ENCODE results near the gene S100P.

Gene S100P

DNA sequence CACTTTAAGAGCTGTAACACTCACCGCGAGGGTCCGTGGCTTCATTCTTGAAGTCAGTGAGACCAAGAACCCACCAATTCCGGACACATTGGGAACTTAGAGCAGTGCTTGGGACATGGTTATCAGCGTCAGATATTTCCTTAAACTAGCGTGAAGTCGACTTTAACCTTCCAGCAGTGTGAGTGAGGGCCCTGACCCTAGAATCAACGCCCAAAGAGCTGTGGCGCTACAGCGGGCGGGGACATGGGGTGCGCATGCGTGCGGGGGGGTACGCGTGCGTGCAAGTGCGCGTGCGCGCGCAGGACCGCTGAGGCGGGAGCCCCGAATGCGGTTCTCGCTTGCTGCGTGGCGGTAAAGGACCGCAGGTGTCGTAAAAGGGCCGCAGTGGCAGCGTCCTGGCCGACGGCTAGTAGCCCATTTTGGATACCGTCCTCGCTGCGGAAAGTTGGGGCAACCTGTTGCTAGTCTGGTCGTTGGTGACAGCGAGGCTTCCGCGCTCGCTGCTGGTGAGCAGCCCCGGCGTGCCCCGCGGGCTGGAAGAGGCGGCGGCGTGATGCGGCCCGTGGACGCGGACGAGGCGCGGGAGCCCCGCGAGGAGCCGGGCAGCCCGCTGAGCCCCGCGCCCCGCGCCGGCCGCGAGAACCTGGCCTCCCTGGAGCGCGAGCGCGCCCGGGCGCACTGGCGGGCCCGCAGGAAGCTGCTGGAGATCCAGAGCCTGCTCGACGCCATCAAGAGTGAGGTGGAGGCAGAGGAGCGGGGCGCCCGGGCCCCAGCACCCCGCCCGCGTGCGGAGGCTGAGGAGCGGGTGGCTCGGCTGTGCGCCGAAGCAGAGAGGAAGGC, 19.8 kb upstream of the S100P start:
- DNase-seq = peak; percentile 77 to 90

DNA sequence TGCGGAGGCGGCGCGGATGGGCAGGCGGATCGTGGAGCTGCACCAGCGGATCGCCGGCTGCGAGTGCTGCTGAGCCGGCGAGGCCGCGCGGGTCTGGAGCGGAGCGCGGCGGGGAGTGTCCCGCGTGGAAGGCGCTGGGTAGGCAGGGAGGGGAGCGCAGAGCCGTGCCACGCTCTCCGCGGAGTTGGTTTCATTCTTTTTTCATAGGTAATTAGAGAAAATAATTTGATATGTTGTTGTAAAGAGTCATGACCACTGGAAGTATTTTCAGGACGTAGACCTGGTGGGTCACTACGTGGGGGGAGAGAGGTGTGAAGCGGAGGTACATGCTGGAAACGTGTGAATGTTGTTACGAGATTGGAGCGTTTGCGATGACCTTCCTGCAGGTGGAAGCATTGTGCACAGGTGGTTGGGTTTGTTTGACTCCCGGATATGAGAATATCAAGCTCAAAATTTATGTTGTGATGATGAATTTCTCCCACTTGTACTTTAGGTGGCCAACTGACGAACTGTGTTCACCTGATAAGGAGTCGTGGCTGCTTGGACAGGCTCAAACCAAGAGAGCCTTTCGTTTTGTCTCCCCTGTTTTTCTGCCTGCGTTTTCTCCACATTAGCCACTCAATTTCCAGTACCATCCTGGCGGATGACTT, 19.1 kb upstream of the S100P start:
- DNase-seq = peak; percentile 30 to 35

DNA sequence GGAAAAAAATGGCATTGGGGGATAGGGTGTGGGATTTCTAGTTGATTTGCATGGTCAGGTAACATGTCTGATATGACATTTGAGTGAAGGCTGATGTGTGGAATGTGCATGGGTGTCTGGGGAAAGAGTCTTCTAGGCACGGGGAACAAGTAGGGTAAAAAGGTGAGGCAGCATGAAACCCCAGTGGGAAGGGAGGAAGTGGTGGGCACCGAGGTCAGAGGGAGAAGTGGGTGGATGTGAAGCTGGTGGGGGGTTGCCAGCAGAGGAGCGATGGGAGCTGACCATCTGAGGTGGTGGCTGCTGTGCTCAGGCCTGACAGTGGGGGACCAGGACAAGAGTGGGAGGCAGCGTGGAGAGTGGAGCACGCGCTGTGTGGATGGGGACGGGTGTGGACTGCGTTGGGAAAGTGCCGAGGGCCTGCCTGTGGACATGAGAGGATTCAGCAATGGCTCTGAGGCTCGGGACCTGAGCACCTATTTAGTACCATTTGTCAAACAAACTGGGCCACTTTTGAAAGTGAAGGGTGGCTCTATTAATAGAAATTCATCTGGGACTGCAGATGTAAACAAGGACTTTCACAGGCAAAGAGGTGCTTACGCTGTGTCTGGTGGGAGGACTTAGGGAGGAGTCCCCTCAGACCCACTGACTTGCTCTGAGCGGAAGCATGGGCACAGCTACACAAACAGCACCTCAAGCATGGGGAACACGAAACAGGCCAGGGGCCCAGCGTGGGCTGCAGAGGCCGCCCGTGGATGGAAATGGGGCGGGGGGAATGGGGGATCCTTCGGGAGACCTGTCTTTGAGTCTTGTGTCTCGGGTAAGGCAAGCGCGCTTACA, 16.7 kb upstream of the S100P start:
- DNase-seq = no peak

DNA sequence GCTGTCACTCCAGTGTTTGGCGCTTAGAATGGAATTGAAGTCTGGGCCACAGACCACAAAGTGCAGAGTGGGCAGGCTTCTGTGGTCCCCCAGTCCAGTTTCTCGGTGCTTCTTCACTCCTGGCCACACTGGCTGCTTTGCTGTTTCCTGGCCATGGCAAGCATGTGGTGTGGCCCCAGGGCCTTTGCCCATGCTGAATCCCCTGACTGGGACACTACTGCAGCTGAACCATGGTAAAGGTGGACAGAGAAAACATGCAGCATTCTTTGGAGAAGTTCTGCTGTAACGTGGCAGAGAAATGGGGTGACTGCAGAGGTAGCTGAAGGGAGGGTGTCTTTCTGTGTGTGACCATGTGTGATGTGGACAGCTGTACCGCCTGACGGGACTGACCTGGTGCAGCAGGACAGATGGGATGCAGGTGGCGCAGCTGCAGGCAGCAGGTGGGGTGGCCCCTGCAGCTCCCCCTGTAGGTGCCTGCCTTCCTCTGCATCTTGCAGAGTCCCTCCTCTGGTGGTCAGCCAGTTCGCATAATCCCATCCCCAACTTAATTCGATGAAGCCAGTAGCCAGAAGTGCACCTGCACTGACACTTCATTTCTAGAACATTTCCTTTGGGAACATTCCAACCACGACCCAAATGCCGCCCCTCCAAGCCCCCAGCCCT, 13.2 kb upstream of the S100P start:
- no peak for DNase-seq

DNA sequence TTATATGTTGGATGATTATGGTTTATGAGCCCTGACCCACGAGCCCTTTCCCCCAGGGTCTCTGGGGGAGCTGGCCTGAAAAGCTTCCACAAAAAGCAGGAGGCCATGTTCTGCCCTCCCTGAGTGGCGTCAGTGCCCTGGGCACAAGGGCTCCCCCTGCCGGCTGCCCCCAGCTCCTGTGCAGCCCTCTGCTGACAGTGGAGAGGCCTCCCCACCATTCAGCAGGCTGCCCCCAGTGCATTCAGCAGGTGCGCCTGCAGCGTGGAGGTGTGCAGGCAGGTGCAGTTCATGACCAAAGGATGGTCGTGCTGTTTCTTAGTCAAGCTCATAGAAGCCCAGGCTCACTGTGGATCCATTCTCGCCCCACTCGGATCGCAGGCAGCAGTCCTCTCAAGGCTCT, 12.5 kb upstream of the S100P start:
- no peak for DNase-seq

DNA sequence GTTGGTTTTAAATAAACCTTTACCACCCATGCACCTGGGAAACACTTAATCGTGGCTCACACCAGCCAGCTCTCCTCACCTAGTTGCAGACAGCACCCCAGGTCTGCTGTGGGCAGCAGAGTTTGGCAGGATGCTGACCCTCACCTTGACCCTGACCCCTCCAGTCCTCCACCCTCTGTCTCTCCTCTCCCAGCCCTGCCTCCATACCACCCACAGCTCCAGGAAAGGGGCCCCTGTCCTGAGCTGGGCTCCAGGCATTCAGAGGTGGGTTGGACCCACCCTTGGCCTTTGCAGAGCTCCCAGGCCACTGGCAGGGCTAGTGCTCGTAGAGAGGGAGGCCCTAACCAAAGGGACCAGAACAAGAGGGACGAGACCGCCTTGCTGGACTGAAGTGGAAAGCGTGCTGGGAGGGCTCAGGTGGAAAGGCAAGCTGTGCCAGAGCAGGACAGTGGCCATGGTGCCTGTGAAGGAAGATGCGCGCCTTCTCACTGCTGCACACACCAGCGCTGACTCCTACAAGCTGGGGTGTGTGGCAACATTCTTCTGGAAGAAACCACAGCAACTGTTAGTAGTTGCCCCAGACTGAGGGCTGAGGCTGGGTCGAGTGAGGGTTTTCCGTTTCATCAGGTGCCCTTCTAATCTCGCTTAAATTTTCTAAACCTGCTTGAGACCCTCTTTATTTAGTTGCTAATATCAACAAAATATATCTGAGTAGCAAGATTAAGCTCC, 10.7 kb upstream of the S100P start:
- no peak for DNase-seq

DNA sequence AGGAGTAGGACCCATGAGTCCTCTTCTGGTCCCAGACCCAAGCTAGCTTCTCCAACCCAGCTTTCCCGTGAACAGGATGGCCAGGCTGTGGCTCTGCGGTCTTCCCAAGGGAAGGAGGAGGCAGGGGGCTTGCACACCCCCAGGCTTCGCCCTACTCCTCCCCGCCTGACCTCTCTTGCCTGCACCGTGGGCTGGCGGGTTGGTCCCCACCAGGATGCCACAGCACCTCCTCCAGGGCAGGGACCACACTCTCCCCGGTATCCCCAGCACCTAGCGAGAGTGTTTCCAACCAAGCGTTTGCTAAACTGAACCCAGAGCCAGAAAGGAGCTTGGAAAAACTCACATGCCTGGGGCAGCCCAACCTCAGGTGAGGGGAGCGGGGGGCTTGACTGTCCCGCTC, 9.0 kb upstream of the S100P start:
- DNase-seq = no peak

DNA sequence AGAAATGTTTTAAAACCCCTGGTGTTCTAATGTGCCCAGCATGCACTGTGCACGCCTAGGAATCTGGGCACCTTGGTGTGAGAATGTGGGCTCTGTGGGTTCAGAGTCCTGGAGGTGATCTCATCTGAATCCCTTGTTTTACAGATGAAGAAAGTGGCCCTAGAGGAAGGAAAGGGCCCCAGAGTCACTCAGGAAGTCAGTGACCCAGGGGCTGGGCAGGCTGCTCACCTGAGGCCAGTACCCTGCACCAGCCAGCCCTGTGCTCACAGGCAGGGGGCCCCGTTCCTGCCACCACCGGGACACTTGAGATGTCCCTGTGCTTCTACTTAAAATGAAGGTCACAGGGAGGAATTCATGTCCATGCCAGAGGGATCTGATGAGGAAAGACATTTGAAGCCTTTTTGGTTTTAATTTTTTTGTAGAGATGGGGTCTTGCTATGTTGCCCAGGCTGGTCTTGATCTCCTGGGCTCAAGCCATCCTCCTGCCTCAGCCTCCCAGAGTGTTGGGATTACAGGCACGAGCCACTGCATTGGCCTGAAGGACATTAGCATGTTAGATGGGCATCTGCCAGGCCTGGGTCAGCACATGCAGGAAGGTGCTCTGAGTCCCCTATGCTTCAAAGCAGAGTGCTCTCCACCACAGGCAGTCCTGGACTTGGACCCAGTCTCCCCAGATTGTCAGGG, 7.4 kb upstream of the S100P start:
- no peak for DNase-seq

DNA sequence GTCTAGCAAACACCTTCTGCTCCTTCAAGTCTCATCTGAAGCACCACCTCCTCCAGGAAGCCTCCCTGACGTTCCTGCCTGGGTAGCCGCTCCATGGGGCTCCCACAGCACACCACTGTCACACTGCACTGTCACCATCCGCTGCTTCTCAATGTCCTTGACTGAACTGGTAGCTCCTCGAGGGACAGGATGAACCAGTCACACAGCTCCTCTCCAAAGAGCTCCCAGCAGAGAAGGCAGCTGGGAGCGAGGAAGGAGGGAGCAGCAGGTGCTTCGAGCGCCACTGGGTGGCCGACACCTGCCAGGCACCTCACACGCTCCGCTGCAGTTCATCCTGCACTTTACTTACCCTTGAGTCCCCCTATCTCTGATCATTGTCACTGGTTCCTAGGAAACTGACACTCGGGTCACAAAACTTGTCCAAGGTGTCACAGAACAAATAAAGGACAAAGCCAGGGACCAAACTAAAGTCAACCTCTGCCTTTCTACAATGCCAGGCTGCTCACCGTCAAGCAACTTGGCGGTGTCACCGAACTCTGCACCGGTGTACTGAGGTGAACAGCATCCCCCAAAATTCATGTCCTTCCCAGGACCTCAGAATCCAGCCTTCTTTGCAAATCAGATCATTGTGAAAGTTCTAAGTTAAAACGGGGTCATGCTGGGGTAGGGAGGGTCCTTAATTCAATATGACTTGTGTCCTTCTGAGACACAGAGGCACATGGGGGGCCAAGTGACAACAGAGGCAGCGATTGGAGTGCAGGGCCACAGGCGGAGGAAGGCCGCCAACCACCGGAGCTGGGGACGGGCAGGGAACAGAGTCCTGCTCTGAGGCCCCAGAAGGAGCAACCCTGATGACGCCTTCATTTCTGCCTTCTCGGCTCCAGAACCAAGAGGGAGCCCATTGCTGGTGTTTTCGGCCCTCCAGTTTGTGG, 5.5 kb upstream of the S100P start:
- DNase-seq = no peak

DNA sequence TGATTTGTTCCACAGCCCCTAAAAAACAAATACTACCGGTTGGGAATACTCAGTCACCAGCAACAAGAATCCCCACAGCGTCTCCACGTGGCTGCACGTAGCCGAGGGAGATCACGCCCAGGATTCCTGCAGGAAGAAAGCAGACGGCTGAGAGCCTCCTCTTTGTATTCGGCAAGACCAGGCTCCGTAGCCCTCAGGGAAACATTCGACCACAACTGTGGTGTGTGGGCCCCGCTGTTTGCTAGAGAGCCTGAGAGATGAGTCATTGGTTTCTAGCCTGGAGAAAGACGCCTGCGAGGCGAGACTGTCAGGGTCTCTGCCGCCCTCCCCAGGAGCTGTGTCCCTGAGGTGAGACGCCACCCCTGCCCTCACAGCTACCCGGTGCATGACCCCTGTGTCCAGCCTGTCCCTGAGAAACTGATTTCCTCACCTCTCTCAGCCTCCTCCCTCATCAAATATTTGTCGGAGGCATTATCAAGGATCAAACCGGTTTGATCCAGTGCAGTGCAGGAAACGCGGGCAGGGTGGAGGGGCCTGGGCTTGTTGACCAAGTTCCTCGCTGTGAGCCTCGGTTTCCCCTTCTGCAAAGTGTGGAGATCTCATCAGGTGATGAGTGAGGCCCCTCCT, 4.7 kb upstream of the S100P start:
- peak; percentile 65 to 79 for DNase-seq

DNA sequence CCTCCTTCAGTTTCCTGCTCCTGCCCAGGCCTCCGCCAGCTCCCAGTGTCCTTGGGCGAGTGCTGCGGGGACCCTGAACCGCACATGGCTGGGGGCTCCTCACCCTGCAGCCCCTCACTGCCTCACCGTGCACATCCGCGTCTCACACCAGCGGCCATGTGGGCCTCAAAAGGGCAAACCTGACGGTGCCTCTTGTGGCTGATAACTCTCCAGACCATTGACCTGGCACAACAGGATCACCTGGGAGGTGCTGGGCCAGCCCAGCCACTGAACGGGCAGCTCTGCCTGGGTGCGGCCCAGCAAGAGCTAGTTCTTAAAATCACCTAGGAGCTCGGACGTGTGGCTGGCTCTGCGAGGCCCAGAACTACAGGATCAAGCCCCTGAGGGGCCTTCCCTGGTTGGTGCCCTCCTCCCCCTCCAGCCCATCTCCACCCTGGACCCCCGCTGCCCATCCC, 4.1 kb upstream of the S100P start:
- no peak for DNase-seq

DNA sequence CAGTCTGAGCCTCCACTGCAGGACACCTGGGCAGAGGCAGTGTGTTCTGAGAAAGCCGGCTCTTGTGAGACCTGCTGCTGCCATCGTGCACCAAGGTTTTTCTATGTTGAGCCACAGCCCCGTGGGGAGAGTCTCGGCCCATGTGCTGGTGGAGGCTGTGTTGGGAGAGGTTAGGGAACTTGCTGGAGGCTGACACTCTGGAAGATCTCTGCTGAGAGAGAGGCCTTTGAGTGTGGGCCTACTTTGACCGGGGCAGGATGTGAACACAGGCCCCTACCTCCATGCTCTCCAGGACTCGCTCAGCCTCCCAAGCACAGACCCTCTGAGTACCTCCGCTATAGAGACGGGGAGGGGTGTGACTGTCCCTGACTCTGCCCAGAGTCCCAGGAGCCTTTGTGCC, 1.3 kb upstream of the S100P start:
- no peak for DNase-seq

DNA sequence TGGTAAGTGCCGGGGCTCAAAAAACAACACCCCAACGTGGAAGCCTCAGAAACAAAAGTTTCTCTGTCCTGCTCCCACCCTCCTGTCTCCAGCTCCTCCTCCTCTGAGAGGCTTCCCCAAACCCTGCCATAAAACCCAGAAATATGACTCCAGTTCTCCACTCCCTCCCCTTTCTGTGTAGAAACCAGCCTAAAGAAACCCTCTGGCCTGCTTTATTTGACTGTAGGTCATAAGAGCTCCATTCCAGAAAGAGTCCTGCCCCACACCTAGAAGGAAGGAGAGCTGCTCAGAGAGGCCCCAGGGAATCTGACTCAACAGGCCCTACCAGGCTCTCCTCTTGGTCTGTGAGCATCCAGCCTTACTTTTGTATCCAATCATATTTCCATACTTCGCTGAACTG, 872 bp upstream of the S100P start:
- DNase-seq = no peak

DNA sequence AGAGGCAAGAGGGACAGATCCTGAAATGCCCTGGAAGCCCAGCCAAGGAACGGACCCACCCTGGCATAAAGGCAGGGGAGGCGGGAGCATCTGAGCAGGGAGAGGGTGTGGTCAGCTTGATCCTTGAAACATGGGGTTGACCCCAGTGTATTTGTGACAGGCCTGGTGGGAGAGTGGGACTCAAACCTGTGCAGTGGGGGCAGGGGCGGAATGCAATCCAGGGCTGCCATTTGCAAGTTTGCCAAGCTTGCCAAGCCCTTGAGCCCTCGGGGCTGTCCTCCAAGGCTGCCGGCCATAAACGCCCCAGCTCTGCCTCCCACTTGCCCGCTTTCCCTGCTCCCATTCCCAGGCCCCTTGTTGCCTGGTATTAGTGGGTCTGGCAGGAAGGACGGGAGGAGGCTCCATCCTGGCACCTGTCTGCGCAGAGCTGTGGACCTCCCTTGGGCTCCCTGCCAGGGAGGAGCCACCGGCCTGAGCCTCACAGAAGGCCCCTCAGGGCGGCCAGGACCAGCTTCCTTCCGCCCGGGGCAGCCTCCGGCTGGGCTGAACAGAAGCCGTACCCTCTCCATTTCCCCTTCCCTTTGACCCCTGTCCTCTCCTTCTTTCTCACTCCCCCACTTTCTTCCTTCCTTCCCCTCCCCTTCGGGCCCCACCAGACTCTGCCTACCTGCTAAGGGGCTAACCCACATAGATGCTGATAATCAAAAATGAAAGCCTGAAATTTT, 661 bp downstream of the S100P start:
- DNase-seq = no peak

DNA sequence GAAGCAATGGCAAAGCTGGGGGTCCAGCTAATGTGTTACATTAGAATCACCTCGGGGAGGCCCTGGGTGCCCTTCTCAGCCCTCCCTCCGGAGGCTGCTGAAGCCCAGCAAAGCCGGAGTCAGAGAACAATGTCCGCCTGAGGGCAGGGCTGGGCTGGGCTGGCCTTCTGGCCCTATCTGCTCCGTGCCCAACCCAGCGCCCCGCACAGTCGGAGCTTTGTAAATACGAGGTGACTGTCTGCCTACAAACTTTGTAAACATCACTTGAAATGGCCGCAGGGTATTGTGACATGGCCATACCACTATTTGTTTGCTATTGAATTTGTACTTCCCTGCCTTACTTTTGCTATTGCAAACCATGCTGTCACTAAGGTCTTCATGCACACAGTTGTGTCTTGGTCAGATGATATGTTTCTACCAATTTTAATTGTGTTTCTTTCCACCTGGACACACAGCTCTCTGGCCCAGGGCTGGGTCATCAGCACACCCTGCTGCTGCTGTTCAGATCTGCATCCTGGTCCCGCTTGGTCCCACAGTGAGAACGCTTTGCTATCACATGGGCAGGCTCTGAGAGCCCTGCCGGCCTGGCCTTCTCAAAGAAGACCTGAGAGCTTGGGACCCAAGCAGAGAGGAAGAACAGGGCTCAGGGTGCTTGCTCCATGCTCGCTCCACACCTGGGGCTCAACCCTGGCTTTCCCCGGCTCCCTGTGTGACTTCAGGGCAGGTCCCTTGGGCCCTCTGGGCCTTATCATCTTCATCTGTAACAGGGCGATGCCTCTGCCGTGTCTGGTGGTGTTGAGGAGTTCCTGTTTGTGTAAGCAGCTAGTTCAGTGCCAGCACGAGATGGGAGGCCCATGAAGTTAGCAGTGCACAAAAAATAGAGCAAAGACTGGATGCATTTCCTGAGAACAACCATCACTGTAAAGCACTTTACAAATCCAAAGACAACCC, 2.3 kb downstream of the S100P start:
- no peak for DNase-seq

DNA sequence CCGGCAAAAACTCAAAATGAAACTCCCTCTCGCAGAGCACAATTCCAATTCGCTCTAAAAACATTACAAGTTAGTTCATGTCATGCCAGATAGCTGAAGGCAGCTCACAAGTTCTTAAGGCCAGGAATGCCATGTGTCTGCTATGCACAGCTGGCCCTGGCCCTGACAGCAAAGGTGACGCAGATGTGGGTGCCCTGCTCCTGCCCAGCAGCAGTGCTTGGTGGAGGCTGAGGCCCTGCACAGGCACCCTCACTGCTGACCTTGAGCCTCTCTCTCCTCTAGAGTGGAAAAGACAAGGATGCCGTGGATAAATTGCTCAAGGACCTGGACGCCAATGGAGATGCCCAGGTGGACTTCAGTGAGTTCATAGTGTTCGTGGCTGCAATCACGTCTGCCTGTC, 2.9 kb downstream of the S100P start:
- no peak for DNase-seq

DNA sequence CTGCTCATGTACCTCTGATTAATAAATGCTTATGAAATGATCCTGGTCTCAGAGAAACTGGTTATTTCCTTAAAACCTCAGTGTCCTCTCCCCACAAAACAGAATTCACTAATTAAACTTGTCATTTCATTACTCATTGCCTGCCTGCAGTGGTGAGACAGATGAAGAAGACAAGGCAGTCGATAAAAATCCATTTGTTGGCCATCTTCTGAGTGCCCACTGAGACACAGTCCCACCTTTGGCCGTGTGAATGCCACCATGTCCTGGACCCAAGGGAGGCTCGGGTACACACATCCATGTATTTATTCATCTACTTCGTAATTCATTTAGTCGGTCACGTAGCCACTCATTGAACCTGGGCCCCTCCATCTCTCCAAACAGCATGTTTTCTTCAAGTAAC, 3.5 kb downstream of the S100P start:
- DNase-seq = no peak

DNA sequence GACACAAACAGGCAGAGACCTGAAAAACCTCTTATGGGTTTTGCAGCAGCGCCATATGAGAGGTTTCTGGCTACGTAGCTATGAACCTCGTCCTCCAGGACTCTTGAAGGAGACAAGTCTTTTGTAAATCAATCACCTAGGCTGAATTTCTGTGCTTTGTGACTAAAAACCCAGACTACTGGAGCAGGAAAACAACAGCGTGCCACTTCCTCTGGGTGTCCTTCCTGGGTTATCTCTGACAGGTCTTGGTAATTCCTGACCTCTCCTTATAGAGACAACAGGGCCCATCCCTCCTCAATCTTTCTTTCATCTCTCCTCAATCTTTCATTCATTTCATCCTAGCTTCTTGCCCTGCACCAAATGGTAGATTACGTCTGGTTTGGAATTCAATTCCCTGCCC, 5.7 kb downstream of the S100P start:
- no peak for DNase-seq

All from SW 1271 (cell line).